Central memory CD4-positive, alpha-beta T cell (primary cell): ENCODE results near the gene MAMDC2.
"Not testable (repeated sequence)": the region's sequence is repeated elsewhere in the genome, so short reads cannot be mapped to it uniquely, and the experiment has no call there.

Experiments
- DNase-seq: peaks from one replicate; pipeline ENCODE4 v3.0.0; 2022

The MAMDC2 gene

DNA sequence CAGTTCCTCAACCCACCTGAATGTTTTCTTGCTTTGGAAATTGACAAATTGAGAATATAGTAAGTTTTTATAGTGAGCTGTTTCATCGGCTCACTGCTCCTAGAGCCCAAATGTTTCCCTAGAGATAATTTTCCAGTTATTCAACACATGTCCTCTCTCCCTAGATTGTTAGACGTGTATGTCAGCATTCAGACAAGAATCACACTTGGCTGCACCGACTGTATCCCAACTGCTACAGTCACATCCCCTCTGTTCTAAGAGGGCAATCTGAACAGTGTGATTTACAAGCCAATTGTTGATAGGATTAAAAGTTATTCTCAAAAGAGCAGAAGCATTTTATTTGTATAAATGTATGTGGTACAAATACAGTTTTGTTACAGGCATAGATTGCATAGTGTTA, 93.9 kb downstream of the MAMDC2 start:
- no peak for DNase-seq

GRCh38 chr9:70142101-70142500, 98.5 kb downstream of the MAMDC2 start:
- DNase-seq: no peak

DNA sequence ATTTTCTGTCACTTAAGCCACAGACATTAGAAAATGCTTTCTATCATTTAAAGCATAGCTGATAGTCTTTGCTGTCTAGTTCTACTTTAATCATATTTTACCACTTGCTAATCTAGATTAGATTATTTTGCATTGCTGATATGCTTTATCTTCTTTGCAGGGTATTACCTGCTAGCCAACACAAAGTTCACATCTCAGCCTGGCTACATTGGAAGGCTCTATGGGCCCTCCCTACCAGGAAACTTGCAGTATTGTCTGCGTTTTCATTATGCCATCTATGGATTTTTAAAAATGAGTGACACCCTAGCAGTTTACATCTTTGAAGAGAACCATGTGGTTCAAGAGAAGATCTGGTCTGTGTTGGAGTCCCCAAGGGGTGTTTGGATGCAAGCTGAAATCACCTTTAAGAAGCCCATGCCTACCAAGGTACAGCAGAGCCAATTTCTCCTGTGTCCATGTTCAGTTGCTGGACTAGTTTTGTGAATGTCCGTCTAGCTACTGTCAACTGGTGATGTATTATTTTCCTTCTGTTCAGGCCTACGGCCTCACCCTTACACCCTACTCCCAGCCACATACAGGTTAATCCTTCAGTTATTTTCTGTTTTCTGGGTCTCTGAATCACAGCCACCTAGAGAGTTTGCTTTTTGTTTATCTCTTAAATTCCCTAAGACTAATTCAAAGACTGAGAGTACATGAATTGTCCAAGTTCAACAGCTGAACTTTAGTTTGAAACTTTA, 99.9 kb downstream of the MAMDC2 start:
- DNase-seq: no peak

GRCh38 chr9:70144131-70144503, 100.5 kb downstream of the MAMDC2 start:
- no peak for DNase-seq

GRCh38 chr9:70145981-70146380, 102.3 kb downstream of the MAMDC2 start:
- no peak for DNase-seq

GRCh38 chr9:70147196-70147595, 103.5 kb downstream of the MAMDC2 start:
- DNase-seq: no peak

DNA sequence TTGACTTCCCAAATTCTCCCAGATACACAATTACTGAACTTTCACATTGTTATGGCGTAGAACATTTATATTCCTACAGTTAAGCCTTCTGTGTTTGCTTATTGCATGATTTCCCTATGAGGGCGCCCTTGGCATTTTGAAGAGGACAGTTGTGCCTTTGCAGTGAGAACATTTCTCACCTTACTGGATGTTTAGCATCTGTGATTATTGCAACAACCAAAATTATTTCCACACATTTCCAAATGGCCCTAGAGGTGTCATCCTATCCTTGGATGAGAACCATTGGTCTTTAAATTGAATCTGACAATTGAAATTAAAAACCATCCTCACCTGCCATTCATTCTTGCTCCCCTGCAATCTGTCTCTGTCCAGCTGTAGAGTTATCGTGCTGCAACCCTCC, 104.0 kb downstream of the MAMDC2 start:
- DNase-seq: no peak

DNA sequence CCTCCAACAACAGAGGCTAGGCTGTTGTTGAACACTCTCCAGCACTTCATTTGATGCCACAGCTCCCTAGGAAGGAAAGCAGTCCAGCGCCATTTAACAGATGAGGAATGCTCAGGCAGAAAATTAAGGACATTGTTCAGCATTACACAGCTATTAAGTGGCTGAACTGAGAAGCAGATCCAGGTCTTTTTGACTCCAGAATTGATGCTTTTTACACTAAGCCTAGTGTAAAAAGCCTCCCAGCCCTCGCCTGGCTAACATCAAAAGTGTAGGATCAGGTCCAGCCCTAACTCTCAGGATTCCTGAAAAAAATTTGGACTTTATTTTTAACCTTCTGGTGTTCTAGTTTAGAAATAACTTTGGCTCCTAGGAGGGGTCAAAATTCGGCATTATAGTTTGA, 108.7 kb downstream of the MAMDC2 start:
- no peak for DNase-seq

GRCh38 chr9:70156729-70157128, 113.1 kb downstream of the MAMDC2 start:
- no peak for DNase-seq

DNA sequence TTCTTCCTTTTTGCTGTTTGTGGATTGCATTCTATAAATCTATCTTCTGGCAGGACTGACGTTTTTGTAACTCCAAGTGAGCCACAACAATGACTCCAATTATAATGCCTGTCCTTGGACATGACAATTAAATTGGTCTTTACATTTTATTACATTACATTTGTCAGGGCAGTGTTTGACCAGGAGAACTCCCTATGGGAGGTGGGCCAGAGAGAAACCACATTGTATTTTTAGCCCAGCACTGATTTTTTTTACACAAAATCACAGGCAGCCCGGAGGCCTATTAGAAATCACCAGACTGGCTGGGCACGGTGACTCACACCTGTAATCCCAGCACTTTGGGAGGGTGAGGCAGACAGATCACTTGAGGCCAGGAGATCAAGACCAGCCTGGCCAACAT, 116.0 kb downstream of the MAMDC2 start:
- DNase-seq: no peak

DNA sequence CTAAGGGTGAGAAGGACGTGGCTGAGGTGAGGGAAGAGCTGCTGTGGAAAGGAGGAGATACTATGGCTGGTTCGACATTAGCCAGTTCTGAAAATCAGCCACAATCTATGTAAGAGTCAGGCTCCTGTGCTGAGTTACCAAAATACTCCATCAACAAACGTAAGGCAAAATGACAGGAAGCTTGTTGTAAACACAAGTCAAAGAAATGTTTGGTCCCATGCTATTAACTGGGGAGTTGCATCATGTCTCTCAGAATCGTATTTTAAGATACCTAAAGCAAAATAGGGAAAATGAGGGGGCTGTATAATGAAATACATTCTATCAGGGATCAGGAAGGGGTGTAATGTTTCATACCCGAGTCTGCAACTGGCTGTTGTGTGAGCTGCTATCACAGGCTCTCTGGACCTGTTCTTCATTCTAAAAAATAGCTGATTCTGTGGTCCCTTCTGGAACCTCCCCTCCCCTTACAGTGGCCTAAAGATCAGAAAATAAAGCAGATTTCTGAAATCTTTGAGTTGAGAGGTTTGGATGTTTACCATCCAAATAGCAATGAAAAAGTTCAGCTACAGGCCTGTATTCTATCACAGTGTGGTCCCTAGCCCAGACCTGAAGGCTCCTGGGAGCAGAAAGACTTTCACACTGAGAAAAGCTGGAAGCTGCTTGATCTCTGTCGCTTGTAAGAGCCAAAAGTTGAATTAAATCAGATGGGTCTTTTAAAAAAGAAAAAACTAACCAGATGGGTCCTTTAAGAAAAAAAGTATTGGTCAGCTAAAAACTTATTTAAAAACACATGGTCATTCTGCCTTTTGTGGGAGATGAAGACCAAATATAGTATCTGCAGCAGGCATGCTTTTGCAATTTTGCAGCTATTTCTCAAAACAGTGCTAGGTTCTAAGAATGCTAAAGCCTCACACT, 117.3 kb downstream of the MAMDC2 start:
- DNase-seq: no peak

GRCh38 chr9:70165006-70165602, 121.5 kb downstream of the MAMDC2 start:
- DNase-seq: no peak

- DNase-seq: no peak
Measured at GRCh38 chr9:70168521-70168920, 124.9 kb downstream of the MAMDC2 start.

- DNase-seq: no peak
Measured at GRCh38 chr9:70169222-70169621, 125.6 kb downstream of the MAMDC2 start.

- DNase-seq: no peak
Measured at GRCh38 chr9:70170151-70170790, 126.6 kb downstream of the MAMDC2 start.

- DNase-seq: no peak
Measured at GRCh38 chr9:70172532-70172931, 128.9 kb downstream of the MAMDC2 start.

GRCh38 chr9:70177121-70177520, 133.5 kb downstream of the MAMDC2 start:
- no peak for DNase-seq

DNA sequence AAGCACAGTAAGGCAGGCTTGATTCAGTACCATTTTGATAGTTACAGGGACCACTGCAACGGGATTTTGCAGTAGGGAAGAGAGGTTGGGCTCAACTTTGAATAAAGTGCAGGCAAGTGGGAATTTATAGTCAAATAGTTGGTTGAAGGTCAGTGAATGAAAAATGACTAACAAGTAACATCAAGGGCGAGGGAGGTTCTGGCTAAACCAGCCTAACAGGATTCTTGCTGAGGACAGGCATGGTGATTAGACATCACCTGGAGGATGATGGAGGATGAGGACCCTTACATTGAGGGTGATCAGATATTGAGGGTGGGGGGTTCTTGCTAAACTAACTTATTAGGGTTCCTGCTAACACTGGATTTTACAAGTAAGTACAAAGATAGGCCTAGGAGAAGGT, 149.1 kb downstream of the MAMDC2 start:
- DNase-seq: no peak

DNA sequence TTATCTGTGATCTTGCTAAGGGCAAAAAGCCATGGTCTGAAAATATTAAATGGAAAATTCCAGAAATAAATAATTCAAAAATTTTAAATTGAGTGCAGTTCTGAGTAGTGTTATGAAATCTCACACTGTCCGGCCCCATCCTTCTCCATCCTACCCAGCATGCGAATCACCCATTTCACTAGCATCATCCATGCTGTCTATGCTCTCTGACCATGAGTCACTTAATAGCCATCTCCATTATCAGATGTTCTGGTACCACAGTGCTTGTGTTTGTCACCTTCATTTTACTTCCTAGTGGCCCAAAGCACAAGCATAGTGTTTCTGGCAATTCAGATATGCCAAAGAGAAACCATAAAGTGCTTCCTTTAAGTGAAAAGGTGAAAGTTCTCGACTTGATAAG, 151.8 kb downstream of the MAMDC2 start:
- no peak for DNase-seq

GRCh38 chr9:70197216-70198044, 153.8 kb downstream of the MAMDC2 start:
- DNase-seq: no peak

- not testable (repeated sequence) for DNase-seq
Measured at GRCh38 chr9:70204743-70205142, 161.1 kb downstream of the MAMDC2 start.

DNA sequence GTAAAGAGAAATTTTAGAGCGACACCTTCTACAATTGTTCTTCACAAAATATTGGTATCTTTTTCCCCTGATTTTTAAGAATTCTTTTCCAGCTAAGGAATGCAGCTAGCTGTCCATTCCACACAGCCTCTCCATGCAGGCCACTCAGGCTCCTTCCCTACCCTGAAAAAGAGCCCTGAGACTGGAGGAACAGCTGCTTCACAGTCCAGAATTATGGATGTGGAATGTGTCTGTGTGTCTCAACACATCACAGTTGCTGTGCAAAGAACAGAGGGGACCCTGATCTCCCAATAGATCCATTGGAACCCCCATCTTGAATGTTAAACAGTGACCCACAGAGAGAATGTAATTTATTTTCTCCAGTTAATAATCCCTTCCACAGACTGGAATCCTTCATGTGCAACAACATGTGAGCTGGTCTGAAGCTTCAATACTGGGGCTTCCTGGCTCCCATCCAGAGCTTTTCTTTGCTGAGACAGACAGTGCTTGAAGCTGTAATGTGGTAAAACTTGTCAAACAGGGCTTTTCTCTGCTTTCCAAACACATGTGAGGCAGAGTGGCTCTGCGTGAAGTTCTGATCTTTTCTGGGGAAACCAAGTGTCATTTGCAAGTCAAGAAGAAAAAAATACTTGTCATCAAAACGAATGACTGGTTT, 161.8 kb downstream of the MAMDC2 start:
- DNase-seq: no peak
